ENCODE results near the gene SUSD1.

DNA sequence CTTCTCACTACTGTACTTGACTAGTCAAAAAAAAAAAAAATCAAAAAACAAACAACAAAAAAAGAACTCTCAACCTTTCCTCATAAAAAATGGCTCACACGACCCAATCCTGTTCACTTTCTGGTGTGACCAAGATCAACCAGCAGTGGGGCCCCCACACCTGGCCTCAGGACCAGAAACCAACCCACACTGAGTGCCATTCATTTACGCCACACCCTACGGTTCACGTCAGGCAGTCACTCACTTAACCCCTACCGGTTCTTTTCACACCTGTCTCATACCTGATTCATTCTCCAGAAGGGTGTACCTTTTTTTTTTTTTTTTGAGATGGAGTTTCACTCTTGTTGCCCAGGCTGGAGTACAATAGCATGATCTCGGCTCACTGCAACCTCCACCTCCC is 5.7 kb downstream of the SUSD1 start:
- TF ChIP-seq CTCF (conservative IDR thresholded peaks at IDR 0.05; ENCODE audit: low read length) (no peak), EZH2phosphoT487 (IDR thresholded peaks at IDR 0.05; ENCODE audit: borderline replicate concordance) (no peak)

Measured in Loucy (cell line).